Testis (tissue), 2 donors: ENCODE results near the gene ETV5.

ENCODE experiments used
- POLR2A ChIP-seq: fragments of 450-650 bp; IDR thresholded peaks from one replicate; pipeline ENCODE4 v1.6.1; 2017; ENCODE audit warnings: antibody characterized with exemption, mild to moderate bottlenecking, moderate library complexity
- TF ChIP-seq, protein P1 (sequence below), 3 experiments: fragments of 450-650 bp in 2 of 3; fragments of 200-600 bp in 1 of 3; sonication (generic) in 1 of 3; IDR thresholded peaks; one replicate each; pipeline ENCODE4 v1.5.1; 2016 to 2019; ENCODE audit warnings: antibody characterized with exemption in 3 of 3, mild to moderate bottlenecking in 2 of 3, moderate library complexity in 1 of 3

DNA sequence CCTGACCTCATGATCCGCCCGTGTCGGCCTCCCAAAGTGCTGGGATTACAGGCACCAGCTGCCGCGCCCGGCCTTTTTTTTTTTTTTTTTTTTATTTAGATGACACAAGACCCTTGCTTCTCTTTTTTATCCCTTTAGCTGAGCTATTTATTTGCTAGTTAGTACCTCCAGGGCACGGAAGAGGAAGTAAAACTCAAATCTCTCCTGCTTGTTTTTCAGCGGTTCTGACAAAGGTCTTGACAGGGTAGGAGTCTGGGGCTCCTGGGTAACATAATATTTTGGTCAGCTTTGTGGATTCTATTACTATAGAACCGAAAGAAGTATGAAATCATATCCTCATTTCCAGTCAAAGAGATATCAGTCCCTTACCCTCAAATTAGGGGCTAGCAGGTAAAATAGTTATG, 44.0 kb upstream of the ETV5 start:
- no peak for TF ChIP-seq POLR2A
- TF ChIP-seq, protein P1, sequence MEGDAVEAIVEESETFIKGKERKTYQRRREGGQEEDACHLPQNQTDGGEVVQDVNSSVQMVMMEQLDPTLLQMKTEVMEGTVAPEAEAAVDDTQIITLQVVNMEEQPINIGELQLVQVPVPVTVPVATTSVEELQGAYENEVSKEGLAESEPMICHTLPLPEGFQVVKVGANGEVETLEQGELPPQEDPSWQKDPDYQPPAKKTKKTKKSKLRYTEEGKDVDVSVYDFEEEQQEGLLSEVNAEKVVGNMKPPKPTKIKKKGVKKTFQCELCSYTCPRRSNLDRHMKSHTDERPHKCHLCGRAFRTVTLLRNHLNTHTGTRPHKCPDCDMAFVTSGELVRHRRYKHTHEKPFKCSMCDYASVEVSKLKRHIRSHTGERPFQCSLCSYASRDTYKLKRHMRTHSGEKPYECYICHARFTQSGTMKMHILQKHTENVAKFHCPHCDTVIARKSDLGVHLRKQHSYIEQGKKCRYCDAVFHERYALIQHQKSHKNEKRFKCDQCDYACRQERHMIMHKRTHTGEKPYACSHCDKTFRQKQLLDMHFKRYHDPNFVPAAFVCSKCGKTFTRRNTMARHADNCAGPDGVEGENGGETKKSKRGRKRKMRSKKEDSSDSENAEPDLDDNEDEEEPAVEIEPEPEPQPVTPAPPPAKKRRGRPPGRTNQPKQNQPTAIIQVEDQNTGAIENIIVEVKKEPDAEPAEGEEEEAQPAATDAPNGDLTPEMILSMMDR (IDR thresholded peaks at IDR 0.05) = no peak
